ENCODE results near the gene TRIM65.
"Not testable (repeated sequence)": the region's sequence is repeated elsewhere in the genome, so short reads cannot be mapped to it uniquely, and the experiment has no call there.

TRIM65 gene

DNA sequence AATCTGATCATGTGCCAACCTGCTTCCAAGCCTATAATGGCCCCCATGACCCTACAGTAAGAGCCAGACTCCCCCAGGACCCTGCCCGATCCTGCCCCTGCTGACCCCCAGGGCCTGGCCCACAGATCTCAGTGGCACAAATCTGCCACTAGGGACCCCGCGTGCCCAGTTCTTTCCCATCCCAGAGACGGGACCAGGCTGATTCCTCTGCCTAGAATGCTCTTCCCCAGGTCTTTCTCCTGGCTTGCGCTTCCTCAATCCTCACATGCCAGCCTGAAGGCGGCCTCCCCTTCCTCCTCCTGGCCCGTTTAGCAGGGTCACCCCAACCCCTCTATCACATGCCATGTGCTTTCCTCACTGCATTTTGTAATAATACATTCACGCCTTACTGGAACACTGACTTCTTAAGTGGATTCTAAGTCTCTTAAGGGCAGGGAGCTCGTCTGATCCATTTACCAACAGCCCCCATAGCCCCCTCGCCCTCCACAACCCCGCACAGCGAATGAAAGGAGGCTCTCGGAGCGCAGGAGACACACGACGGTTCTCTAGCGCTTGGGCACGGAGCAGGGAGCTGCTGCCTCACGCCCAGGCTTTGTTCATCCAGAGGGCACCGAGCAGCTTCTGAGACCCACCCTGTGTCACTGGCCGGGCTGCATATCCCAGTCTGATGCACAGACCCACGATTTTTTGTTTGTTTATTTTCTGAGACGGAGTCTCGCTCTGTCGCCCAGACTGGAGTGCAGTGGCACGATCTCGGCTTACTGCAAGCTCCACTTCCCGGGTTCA is 1.2 kb downstream of the TRIM65 start:
- DNase-seq: no peak

DNA sequence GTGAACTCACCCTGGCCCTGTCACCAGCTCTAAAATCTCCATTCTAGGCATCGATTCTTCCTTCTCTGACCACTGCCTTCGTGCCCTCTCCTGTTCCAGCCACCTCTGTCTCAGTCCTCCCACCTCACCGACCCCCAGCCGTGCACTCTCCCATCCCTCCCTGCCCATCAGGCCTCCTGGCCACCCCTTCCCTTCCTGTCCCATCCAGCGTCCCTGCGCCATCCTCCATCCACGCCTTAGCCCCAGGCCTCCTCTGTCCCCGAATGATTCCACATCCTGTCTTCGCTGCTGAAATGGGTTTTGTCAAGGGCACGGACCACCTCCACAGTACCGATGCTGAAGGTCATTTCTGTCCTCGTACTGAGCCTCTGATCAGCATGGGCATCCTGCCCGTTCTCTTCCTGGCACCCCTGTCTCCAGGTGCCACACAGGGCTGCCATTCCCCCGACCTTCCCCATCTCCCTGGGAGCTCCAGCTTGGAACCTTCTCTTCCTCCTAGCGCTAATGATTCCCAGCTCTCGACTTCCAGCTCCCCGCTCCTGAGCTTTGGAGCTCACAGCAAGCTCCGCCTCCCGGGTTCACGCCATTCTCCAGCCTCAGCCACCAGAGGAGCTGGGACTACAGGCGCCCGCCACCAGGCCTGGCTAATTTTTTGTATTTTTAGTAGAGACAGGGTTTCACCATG is 2.6 kb downstream of the TRIM65 start:
- no peak for DNase-seq

DNA sequence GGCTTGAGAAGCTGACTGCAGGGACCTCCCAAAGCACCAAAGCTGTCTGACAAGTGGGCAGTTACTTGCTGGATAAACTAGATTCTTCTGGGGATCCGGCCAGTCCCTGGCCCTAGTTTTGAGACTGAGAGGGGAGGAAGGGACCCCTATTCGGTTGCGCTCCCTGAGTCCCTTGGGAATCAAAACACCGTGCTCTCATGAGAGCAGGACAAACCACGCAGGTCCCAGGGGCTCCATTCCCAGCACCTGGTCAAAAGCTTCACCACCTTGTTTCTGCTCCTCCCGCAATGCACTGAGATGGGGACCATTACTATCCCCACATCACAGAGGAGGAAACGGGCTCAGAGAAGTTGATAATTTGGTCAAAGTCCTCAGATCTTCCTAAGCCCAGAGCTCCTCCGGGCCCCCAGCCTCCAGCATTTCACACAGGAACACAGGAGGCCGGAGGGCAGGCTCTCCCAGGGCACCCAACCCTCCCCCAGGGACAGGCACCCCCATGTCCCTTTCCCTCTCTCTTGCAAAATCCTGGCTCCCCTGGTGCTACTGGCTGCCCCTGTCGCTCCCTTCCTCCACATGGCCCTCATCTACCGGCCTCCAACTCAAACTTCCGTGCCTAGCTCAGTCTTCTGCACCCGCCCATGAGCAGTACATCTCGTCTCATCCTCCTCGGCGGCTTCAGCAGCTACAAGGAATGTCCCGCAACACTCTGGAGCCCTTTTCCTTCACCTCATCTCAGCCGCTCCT is 3.3 kb downstream of the TRIM65 start:
- DNase-seq: no peak

DNA sequence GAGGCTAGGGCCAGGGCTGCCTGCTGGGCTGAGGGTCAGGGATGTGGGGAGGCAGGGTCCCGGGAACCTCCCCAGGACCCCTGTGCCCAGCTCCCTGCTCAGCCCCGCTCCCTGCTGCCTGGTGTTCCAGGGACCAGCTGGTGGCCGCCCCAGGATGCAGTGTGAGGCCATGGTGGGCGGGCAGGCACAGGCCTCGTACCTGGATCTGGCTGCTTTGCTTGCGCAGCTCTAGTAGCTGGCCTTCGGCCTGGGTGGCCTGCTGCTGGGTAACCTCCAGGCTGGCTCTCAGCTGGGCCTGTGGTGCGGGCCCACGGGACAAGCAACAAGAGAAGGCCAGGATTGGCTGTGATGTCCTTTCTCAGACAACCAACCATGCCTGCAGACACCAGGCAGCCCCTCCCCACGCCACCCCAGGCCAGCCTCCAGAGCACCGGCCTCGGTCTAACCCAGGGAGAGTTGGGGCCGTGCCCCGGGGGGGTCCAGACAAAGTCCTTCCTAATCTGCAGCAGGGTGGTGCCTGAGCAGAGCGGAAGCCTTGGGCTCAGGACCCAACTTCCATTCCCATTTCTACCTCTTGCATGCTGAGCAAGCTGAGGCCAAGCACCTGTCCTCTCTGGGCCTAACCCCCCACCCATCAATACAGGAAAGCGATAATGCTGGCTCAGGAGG is 4.1 kb downstream of the TRIM65 start:
- DNase-seq: no peak

DNA sequence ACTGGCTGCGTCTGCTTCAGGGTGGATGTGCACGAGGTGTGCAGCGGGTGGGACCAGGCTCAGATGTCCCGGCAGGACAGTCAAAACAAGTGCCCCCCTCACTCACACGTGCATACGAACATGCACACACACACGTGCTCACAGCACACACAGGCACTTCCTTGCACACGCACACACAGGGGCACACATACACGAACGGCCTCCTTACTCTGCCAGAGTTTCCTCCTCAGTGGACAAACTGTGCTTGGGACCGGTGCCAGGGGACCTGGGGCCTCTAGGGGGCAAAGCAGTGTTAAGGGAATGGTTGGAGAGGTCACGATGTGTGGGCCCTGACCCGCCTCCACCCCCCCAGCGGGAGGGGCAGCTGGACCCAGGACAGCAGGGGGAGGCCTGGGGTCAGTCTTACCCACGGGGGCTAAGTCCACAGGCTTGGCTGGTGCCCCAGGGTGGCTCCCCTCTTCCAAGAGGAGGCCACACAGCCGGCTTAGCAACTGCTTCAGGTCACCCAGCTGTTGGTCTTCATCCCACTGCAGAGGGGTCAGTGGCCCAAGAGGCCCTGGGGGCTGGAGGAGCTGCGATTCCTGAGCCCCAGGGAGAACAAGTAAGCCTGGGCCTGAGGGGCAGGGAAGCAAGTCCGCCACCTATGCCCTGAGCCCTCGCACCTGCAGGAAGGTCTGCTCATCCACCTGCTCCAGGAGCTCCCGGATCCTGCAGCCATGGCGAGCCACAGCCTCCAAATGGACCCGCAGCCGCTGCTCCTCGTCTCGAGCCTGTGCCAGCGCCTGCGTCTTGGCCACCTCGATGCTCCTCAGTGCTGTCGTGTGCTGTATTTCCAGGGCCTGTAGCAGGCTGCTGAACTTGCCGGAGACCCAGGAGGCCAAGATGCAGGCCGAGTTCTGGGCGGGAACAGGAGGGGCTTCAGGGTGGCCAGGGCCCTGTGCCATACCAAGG is 4.9 kb downstream of the TRIM65 start:
- no peak for DNase-seq

DNA sequence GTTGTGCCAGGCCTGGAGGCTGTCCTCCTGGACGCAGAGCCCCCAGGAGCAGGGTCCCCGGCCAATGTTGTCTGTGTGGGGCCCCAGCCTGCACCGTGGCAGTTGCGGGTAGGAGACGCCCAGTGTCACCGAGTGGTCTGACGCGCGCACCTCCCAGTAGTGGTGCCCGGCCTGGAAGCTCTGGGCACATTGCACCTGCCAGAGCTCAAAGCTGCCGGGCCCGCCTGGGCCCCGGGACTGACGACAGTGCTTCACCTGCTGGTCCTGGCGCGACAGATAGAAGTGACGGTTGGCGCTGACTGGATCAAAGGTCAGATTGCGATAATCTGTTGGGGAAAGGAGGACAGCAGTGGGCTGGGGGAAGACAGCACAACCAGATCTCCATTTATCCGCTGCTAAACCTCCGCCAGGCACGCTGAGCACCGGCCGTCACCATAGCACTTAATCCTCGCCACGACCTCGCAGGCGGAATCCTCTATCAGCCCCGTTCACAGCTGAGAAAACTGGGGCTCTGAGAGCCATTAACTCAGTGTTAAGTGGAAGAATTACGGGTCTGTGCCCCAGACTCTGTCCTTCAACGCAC is 5.6 kb downstream of the TRIM65 start:
- no peak for DNase-seq

DNA sequence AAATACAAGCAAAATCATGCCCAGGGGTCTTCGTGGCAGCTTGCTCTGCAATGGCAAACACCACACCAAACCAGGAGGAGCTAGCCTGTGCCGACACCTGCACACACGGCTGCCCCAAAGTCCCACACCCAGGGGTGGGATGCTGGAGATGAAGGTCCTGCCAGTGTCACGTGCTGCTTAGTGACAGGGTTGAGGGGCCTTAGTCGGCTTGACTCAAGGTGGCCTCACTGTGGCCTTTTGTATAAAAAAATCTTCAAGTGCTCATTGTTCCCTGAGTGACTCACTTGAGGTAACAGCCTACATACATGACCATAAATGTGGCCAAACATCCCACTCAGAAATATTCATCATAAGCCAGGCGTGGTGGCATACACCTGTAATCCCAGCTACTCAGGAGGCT is 7.3 kb downstream of the TRIM65 start:
- DNase-seq: no peak

DNA sequence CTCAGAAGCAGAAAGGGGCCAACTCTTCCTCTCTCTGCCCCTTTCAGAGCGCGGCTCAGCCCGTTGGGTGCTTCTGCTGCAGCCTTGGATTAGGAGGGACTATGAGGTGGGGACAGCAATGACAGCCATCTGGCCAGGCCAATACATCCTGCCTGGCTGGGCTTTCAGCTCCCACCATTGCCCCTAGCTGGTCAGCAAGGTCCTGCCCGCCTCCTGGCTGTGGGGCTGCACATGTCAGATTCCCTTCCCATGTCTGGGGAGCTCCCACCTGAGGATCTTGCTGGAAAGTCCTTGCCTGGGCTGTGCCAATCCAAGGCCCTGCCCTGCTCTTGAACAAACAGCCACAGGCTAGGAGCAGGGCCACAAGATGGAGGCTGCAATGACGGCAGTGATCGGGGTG is 8.3 kb downstream of the TRIM65 start:
- DNase-seq: no peak

DNA sequence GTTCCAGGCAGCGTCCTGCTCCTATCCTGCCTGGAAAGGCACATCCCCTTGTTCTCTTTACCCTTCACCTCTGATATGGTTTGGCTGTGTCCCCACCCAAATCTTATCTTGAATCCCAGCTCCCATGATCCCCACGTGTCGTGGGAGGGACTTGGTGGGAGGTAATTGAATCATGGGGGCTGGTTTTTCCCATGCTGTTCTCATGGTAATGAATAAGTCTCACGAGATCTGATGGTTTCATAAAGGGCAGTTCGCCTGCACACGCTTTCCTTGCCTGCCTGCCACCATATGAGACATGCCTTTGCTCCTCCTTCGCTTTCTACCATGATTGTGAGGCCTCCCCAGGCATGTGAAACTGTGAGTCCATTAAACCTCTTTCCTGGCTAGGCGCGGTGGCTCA is 10.9 kb downstream of the TRIM65 start:
- not testable (repeated sequence) for DNase-seq

DNA sequence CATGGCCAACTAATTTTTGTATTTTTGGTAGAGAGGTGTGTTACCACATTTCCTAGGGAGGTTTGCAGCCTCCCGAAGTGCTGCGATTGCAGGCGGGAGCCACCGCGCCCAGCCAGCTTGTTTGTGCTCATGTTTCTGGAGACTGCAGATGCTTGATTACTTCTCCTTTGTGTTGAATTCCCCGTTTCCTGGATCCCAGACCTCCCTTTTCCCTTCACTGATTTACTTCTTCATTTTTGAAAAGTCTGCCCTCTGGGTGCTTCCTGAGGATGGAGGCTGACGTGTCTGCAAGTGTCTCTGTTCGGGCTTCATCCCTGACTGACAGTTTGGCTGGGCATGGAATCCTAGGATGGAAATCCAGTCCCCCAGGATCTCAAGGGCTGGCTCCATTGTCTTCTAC is 11.3 kb downstream of the TRIM65 start:
- DNase-seq: no peak

DNA sequence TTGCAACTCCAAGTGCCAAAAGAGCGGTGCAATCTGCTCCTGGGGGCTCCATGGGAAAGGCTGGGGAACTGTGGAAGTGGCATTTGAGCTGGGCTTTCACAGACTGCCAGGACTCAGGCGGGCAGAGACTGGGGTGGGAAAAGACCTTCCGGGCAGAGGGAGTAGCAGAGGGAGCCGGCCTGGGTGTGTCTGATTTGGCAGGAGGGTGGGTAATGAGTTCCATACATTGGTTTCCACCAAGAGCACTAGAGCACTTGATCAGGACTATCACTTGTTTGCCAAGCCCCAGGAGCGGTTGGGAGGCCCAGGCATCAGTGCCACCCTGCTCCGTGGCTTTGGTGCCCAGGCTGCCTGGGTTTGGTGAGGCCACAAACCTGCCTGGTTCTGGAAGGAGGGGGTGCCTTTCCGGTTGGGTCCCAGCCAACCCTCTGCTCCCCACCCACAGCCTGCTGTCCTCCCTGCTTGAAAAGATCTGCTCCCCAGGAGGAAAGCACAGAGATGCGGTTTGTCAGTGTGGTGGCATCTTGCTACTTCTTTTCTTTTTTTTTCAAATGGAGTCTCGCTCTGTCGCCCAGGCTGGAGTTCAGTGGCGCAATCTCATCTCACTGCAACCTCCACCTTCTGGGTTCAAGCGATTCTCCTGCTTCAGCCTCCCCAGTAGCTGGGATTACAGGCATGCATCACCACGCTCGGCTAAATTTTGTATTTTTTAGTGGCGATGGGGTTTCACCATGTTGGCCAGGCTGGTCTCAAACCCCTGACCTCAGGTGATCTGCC is 14.9 kb downstream of the TRIM65 start:
- DNase-seq: no peak

DNA sequence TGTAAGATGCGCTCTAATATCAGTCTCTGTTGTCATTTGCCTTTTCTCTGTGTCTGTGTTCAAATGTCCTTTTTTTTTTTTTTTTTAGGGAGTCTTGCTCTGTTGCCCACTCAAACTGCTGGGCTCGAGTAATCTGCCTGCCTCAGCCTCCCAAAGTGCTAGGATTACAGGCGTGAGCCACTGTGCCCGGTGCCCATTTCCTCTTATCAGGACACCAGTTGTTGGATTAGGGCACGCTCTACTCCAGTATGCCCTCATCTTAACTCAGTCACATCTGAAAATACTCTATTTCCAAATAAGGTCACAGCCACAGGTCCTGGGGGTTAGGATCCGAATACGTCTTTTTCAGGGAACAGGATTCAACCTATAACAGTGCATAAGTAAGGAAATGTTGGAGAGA is 16.5 kb downstream of the TRIM65 start:
- DNase-seq: no peak

DNA sequence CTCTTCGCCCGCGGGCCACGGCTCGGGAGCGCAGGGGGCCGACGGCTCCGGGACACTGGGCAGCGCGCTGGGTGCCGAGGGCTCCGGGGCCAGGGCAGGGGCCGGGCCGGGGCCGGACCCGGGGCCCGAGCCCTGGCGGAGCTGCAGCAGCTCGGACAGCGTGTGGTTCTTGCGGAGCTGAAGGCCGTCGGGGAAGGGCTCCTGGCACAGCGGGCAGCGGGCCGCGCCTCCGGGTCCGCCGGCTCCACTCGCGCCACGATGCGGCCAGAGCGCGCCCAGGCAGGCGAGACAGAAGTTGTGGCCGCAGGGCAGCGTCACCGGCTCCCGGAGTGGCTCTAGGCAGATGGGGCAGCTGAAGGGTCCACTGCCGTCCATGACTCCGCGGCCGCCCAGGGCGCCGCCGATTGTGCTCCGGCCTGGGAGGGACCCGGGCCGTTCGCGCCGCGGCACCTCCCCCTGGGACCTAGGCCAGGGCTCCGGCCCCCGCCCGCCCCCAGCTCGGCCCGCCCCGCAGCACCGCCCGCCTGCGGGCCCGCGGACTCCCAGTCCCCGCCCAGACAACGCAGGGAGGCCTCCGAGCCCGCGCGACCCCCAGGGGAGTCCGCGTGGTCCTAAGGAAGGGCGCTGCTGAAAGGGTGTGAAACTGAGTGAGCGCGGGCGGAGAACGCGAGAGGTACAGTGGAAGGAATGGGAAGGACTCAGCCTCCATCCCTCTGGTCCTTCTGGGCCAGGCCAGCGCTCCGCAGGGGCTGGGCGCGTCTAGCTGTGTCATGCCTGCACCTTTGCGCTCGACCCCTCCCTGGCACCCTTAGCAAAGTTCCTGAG is 18.4 kb downstream of the TRIM65 start, which contains the start of gene TRIM47:
Gene TRIM47, minus strand, starts transcription at position 408 of the 825 bp plus-strand sequence. Its CDS starts 33 bp downstream, at position 375.
- DNase-seq: peak; percentile 52

DNA sequence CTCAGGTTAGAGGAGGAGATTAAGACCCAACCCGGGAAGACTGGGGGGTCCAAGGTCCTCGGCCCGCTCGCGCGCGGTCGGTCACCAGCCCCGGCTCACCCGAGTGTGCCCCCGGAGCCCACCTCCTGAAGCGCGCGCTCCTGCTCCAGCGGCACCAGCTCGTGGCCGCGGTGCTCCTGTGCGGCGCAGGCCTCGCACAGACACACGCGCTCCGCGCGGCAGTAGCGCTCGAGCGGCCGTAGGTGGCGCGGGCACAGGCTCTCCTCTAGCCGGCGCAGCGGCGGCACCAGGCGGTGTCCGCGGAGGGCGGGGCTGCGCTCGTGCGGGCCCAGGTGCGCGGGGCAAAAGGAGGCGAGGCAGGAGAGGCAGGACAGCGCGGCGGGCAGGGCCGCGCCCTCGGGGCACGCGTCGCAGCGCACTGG is 19.0 kb downstream of the TRIM65 start:
- peak; percentile 47 to 53 for DNase-seq

DNA sequence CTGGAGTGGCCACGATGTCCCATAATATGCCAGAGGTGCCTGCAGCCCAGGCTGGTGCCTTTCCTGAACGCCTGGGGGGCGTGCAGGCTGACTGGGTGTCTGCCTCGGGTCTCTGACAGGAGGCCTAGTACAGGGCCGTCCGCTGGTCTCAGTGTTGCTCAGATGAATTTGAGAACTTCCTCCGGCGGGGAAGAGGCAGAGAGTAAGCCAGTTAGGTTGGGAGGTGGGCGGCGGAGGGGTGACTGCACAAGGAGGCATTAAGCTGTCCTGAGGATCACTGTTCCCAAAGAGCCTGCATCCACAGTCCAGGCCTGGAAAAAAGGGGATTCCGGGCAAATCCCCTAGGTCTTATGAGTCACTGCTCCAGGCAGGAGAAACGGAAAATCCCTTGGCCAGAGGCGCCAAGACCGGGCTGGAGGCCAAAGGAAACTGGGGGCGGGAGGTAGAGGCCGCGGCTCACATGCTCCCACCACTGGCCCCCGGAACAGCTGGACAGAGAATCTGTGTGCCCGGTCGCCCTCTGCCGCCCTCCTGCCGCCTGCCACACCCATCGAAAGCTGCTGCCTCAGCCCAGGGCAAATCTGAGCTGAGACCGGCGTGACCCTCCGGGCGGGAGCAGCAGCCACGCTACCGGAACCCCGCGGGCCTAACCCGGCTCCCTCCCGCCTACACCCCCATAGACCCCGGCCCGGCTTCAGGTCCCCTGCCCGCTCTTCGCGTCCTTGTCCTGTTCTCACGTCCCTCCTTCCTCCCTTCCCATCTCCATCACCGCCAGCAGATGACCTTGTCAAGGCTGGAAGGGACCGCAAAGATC is 19.6 kb downstream of the TRIM65 start:
- peak; percentile 66 to 84 for DNase-seq

DNA sequence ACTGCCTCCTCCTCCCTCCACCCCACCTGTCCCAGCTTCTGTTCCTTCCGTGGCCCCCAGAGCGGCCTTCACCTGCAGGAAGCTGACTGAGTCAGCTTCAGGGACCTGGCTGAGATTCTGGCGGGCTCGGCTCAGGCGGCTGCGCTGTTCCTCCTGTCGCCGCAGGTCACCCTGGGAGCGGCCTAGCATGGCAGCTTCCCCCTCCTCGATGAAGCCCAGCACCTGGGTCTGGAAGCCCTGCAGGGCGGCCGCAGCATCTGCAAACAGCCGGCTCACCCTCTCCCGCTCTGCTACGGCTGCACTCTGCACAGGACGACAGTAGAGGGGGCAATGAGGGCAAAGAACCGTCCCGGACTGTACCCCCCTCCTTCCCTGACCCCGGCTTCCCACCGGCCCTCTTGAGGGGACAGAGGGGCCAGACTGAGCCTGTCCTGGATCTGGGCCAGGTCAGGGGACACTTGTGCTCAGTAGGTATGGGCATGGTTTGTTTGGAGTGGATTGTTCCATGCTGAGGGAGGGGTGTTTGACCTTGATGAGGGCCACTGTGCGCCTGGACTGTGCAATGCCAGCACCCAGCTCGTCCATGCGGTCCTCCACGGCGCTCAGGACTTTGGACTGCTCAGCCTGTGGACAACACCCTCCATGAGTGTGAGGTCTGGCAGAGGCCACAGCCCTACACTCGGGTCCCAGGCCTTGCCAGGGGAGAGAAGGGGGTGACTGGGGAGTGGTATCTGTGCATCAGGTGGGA is 20.4 kb downstream of the TRIM65 start:
- no peak for DNase-seq

DNA sequence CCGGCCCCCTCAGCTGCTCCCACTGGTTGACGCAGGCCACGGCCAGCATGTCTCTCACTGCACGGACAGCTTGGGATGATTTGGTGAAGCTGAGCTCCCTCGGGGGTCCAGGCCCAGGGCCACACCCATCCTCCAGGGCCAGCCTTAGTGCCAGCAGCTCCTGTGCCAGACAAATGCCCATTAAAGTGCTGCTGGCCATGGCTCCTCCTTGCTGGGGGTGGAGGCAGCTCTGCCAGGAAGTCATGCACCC is 20.9 kb downstream of the TRIM65 start:
- DNase-seq: no peak

DNA sequence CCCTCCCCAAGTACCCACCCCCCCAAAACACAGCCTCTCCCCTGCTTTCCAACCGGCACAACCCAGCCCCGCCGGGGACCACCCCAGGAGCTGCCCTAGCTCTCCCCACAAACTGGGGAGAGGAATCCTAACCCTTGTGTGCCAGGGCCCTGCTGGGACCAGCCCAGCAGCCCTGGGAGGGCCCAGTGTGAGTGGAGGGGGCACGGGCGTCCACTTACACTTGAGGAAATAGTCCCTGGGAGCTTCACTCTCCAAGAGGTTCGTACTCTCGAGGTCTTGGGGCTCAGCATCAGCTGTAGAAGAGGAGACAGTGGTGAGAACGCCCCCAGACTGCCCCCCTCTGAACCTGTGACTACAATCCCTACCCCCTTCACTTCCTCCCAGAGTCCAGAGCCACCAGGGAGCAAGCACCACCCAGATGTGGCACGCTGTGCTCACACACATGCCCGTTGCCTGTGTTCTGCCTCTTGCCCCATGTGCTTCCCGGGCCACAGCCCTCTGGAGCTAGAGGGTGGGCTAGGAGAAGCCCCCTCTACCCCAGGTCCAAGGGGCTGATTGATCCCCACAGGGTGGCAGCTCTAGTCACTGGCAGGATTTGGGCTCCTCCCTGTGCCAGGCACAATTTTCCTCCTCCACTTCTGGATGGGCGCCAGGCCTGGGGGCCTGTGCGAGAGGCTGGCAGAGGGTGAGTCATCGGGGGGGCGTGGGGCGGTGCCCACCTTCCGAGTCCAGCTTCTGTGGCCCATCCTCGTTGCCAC is 21.4 kb downstream of the TRIM65 start:
- DNase-seq: no peak
